H7 (cell line): ENCODE results near the gene GJD3. TPM values are rescaled to one million over a fixed set of nuclear protein-coding genes. Genes with fewer than 3 reads are reported as not detected.
A peak's percentile ranks its signal among the peaks of the same experiment; 100 is the strongest.

Source experiments
- DNase-seq: peaks from one replicate; pipeline ENCODE4 v3.0.0; 2012
- H3K27me3 ChIP-seq: 2 replicates; pipeline ENCODE4 v1.6.0; 2011; ENCODE audit warnings: mild to moderate bottlenecking, low read length; ENCODE audit not compliant: control insufficient read depth, insufficient read depth
- H3K36me3 ChIP-seq: replicated peaks from 2 replicates; pipeline ENCODE4 v1.5.1; 2011; ENCODE audit warnings: low read length; ENCODE audit not compliant: control insufficient read depth, insufficient read depth
- H3K4me3 ChIP-seq: 2 replicates; pipeline ENCODE4 v1.5.1; 2011; ENCODE audit warnings: low read depth, mild to moderate bottlenecking, control low read depth, low read length, moderate library complexity; ENCODE audit not compliant: insufficient read depth
- total RNA-seq: library from RNA; depleted of rRNA; stranded (reverse); fragments of >200 nt; shearing (Covaris generic); gene quantifications from 2 replicates; pipeline ENCODE4 v1.2.3, GENCODE V29; 2014

The GJD3 gene
- total RNA-seq, 1 experiment from 2014 or later: 0.38 TPM

DNA sequence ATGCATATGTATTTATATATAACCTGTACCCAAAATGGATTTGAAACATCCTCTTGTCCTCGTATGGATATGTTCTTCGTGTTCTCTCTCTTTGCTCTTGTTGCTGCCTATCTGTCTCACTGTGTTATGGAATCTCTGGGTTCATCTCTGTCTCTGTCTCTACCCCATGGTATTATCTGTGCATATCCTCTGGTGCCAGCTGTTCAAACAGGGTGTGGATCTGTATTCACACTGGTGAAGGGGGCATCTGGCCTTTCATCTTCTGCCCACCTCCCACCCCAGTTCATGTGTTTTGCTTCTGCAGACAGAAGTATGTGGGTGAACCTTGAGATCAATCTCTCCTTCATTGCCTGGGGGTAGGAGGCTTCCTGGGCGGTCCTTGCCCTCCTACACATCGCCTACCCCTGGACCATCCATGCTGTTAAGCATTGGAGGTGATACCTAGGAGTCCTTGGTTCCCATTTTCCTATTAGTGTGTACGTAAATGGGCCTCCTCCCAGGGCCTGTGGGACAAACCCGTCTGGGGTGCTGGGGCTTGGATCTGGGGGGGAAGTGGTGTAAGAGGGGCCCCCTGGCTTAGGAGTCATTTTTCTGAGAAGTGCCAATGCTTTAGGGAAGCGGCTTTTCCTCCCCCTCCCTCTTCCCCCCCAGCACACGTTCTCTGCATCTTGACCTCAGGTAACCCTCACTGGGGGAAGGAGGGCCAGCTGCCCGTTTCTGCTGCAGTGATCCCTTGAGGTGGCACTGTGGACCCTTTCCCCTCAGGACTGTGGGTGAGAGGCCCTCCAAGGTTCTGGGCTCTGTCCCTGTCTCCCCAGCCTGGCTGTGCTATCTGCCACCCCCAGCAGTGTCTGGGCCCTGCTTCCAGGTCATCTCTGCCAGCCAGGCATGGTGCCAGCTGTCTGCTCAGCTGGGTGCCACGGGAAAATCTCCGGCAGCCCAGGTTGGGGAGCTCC, 34.4 kb downstream of the GJD3 start:
- Histone ChIP-seq H3K4me3 (no peak overlapping the region), H3K36me3 (no peaks in the 10 kb centered on the region), H3K27me3 (no peaks in the 10 kb centered on the region)
- DNase-seq: no peak

DNA sequence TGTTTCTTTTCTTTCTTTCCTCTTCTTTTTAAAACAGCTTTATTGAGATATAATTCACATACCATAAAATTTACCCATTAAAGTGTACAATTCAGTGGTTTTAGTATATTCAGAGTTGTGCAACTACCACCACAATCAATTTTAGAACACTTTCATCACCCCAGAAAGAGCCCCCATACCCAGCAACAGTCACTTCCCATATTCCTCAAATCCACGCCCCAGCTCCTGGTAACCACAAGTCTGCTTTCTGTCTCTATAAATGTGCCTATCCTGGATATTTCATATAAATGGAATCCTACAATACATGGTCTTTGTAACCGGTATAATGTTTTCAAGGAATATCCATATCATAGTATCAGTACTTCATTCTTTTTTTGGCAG, 36.2 kb downstream of the GJD3 start:
- no peaks in the 10 kb centered on the region for H3K36me3 ChIP-seq
- no peak for DNase-seq
- H3K4me3 ChIP-seq: no peak overlapping the region
- no peaks in the 10 kb centered on the region for H3K27me3 ChIP-seq

DNA sequence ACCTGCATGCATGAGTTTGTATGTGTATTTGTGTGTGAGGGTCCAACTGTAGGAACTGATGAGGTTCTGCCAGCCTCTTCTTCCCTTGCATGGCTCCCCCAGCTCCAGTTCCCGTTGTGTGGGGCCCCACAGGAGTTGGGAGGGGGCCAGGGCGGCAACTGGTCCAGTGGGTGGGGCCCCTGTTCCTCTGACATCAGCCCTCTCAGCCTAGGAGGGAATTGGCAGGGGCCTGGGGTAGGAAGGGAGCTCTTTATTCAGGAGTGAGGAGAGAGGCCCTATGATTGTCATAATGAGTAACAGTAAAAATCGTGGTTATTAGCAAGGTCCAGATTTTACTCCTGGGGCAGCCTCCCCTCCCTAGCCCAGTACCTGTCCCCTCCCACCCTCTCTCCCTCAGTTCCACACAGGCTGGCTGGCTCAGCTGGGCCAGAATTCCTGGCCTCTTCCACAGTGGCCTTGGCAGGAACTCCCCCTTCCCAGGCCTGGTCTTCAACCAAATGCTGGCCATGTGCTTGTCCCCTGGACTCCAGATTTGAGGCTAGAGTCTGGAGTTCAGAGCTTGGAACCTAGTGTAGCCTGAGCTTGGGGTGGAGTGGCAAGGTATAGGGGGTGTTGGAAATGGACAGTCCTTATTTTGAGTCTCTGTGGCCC, 36.7 kb downstream of the GJD3 start:
- Histone ChIP-seq H3K27me3 (no peaks in the 10 kb centered on the region), H3K36me3 (no peaks in the 10 kb centered on the region), H3K4me3 (no peak overlapping the region)
- no peak for DNase-seq

DNA sequence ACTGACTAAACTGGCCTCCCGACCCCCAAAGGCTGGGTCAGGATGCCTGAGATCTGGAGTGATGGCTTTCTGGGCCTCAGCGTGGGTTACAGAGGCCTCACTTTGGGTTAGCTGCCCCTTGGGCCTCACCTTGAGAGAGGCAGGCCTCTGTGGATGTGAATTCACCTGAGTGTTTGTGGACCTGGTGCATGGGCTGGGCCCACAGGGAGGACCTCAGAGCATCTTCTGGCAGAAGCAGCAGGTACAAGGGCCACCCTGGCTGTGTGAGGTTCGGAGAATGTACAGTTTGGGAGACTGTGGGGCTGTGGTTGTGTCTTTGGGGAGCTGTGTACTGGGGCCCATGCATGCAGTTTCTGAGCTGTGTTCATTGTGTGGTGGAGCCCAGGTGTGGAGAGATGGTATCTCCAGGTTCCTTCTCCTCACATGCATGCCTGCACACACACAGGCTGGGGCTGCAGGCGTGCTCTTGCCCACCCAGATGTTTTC, 37.2 kb downstream of the GJD3 start:
- Histone ChIP-seq H3K4me3 (no peak overlapping the region), H3K27me3 (no peaks in the 10 kb centered on the region), H3K36me3 (no peaks in the 10 kb centered on the region)
- DNase-seq: no peak

DNA sequence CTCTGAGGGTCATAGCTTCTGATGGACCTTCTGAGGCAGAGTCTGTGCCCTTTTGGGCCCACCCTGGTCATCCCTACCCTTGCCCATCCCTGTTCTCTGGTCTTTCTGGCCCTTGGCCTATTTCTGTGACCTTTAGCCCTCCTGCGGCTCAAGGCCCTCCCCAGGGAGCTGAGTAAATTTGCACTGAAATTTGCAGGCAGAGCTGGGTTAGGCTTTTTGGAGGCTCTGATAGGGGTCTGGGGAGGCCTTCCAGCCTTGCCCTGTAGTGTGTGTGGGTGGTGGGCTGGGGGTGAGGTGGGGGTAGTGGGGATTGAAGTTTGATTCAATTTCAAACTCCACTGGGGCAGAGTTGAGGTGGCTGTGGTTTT, 37.7 kb downstream of the GJD3 start:
- no peak overlapping the region for H3K4me3 ChIP-seq
- no peaks in the 10 kb centered on the region for H3K27me3 ChIP-seq
- no peak for DNase-seq
- H3K36me3 ChIP-seq: no peaks in the 10 kb centered on the region

DNA sequence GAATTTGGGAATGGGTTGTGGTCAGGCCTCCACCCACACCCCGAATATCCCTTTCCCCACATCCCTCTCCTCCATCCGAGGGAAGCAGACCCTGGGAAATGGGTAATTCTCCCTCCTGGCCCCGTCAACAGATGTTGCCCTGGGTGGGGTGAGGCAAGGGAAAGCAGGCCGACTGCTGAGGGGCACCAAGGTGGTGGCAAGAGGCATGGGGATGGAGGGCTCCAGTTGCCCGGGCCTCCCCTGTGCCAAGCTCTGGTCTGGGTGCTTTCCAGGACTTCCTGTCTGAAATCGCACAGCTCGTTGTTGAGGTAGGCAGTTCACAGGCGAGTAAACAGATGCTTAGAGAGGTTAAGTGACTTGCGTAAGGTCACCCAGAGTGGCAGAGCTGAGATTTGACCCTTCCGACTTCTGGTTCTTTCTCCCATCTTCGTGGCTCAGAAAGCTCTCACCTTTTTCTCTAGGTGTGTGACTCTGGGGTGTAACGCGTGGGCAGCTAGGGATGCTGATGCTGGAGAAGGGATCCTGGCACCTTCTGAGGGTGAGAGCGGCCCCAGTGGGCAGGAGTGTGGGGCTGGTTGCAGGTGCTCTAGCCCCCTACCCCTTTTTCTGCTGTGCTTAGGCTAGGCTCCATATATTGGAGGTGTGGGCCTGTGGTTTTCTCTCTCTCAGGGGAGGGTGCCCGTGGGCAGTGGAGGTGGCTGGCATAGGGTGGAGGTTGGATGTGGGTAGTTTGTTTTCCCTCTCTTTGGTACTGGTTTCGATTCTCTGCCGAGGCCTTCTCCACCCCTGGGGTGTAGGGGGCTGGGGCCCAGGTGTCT, 38.3 kb downstream of the GJD3 start:
- H3K4me3 ChIP-seq: no peak overlapping the region

DNA sequence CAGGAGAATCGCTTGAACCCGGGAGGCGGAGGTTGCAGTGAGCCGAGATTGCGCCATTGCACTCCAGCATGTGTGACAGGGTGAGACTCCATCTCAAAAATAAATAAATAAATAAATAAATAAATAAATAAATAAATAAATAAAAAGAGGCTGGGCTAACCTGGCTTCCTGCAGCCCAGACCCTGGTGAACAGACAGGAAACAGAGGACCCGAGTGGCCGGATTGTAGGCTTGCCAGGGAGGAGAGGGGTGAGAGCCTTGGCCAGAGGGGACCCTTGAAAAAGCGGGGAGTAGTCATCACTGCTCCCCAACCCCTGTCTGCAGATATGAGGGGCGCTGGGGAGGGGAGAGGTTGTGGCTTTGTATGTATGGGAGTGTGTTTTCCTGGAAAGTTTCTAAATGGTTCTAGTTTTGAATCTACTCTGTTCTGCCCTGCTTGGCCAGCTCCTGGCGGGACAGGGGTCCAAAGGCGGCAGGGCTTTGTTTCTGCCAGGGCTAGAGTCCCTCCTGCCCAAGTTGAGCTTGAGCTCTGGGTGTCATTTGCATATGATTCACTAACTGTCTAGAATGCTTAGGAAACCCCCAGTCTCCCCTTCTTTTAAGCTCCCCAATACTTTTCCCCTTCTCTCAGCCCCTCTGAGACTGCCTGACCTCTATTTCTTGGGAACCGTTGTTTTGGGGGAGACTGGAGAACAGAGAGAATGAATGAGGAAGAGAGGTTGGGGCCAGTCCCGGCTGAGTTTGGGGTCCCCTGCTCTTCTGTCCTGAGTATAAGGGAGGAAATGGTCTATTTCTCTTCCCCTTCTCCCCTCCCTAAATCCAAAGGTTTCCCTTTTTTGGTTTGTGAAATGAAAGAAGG, 39.2 kb downstream of the GJD3 start:
- Histone ChIP-seq H3K36me3 (no peaks in the 10 kb centered on the region), H3K4me3 (no peak overlapping the region), H3K27me3 (no peaks in the 10 kb centered on the region)
- no peak for DNase-seq

More for the DNA sequence above, 38.3 kb downstream of the GJD3 start:
- no peaks in the 10 kb centered on the region for H3K36me3 ChIP-seq
- no peak for DNase-seq
- no peaks in the 10 kb centered on the region for H3K27me3 ChIP-seq

DNA sequence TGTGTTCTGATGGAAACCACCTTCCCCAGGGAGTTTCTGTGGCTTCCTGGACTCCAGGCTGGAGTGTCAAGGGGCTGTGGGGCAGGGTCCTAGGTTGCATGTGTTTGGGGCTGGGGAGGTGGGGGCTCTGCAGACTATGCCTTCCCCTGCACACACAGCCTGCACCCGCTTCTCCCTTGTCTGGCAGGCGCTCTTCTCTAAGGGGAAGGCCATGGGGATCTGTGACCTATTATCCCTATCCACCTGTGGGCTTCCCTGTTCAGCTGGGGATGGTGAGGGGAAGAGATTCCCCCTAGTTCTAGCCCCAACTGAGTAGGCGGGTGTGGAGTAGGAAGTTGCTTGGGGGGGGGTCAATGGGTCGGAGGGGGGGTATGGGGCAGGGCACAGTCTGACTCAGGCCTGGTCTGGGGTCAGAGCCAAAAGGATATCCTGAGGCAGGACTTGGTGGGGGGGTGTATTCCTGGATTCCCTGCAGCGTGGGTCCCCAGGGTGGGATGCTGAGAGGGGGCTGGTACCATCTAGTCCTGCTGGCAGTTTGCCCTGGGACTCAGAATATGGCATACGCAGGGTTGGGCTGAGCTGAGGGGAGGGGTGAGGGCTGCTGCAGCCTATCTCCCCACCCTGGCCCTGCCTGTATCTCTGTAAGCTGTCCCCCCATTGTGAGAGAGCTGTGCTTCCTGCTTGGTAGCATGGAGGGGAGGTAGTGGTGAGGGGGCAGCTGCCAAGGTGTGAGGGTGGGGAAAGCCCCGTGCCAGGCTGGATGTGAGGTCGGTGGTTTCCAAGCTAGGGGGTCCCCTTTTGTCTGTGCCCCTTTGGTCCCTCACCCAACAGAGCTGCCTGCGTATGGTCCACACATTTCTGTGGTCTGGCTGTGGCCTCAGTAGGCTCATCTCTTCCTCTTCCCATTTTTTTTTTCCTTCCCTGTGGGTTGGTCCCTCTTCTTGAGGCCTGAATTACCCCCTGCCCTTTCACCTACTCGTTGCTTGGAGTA, 40.9 kb downstream of the GJD3 start:
- peak; percentile 50 for DNase-seq
- peaks cover 5% of the 10 kb centered on the region for H3K27me3 ChIP-seq
- H3K4me3 ChIP-seq: no peak overlapping the region
- H3K36me3 ChIP-seq: no peaks in the 10 kb centered on the region

DNA sequence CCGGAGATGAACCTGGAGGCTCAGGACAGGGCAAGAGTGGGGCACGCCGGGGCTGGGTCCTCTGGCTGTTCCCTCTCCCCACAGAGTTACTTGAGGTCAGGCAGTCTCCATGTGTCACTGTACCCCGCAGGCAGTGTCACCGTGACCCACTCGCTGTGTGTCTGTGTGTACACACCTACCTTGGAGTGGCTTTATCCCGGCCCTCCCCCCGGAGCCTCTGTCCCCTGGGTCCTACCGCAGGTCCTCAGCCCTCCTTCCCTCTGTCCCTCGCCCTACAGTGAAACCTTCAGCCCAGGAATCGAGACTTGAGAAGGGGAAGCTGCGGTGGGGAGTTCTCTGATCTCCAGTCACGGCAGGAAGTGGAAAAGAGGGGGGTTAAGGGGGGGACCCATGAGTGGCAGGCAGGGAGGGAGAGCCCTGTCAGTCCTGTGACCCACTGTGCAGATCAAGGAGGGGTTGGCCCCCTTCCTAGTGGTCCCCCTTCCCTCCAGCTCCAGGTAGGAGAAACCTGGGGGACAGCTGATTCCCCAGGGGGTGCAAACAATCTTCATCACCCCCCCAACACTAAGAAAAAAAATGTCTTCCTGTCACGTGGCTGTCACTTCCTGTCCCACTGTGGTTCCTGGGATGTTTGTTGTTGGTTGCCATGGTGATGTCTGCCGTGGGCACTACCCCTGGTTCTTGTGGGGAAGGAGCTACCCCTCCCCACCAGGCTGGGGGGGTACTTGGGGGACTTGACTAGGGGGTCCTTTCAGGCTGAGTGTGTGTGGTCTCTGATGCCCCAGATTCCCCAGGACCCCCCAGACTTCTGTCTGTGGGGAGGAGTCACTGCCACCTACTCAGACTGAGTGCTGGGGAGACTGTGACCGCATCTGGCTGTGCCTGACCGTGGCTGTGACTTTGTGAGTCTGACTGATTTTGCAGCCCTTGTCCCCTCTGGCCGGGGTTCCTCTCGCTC, 41.9 kb downstream of the GJD3 start:
- DNase-seq: peak; percentile 75

DNA sequence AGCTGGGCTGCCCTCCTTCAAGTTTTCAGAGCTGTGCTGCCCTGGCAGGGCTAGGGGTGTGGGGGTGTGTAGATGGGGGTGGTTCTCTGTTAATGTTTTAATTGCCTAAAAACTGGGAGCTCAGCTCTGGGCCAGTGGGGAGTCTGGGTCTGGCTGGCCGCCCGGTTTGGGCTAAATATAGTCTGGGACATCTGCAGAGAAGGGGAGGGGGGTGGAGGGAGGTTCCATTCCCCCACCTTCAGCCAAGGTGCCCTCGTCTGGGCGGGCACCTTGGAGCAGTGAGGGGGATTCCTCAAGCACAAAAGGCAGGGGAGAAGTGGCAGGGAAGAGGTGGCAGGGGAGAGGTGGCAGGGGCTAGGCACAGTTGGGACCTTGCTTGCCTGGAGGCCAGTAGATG, 42.6 kb downstream of the GJD3 start:
- Histone ChIP-seq H3K36me3 (no peaks in the 10 kb centered on the region), H3K27me3 (peaks cover 9% of the 10 kb centered on the region), H3K4me3 (no peak overlapping the region)
- no peak for DNase-seq

More for the DNA sequence above, 41.9 kb downstream of the GJD3 start:
- Histone ChIP-seq H3K4me3 (no peak overlapping the region), H3K36me3 (no peaks in the 10 kb centered on the region), H3K27me3 (peaks cover 5% of the 10 kb centered on the region)

DNA sequence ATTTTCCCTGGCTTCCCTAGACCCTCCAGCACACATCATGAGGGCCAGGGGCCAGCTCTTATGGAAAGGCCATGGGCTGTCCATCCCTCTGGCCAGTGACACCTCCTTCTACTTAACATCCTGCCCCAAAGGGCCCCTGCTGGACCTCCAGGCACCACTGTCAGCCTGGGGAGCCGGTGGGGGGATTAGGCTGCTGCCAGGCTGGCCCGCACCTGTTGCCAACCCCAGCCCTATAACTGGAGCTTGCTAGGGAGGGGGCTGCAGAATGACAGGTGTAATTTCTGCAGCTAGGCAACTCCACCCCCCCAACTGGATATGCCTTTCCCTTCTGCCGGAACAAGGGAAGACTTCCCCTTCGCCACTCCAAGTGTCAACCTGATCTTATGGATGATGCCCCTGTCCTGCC, 43.0 kb downstream of the GJD3 start:
- DNase-seq: peak; percentile 65
- Histone ChIP-seq H3K4me3 (no peak overlapping the region), H3K36me3 (no peaks in the 10 kb centered on the region), H3K27me3 (peaks cover 11% of the 10 kb centered on the region)
